K562 (cell line): ENCODE data around the gene SLC6A8. TPM values are rescaled to one million over a fixed set of nuclear protein-coding genes. Genes with fewer than 3 reads are reported as not detected.

Experiments used
- ARHGAP35 ChIP-seq: fragments of 450-650 bp; IDR thresholded peaks from 2 replicates; pipeline ENCODE4 v1.6.1; 2018; ENCODE audit not compliant: partially characterized antibody
- ATF1 ChIP-seq, 2 experiments: fragments of 450-650 bp in 1 of 2; IDR thresholded peaks; 2 replicates each; pipeline ENCODE4 v1.6.1; 2016; ENCODE audit warnings: missing compliant biosample characterization in 1 of 2, missing genetic modification characterization in 1 of 2
- BHLHE40 ChIP-seq: IDR thresholded peaks from 2 replicates; pipeline ENCODE4 v1.6.1; 2011; ENCODE audit warnings: low read length, improper control_type of control experiment
- CTCF ChIP-seq, 3 experiments: IDR thresholded peaks in 2 of 3; conservative IDR thresholded peaks in 1 of 3; 2 replicates each; pipeline ENCODE4 v1.5.1; 2011 to 2012; ENCODE audit warnings: low read length in 3 of 3, mild to moderate bottlenecking in 3 of 3, control low read depth in 2 of 3, improper control_type of control experiment in 1 of 3, inconsistent platforms in 1 of 3, low read depth in 1 of 3, mixed read lengths in 1 of 3, moderate library complexity in 1 of 3; ENCODE audit not compliant: insufficient read depth in 2 of 3
- CTCFL ChIP-seq: IDR thresholded peaks from 2 replicates; pipeline ENCODE4 v1.6.1; 2011; ENCODE audit warnings: borderline replicate concordance, low read depth, mild to moderate bottlenecking, moderate library complexity, low read length; ENCODE audit not compliant: insufficient read depth, poor library complexity, severe bottlenecking
- PHB2 ChIP-seq: fragments of 450-650 bp; IDR thresholded peaks from 2 replicates; pipeline ENCODE4 v1.6.1; 2017; ENCODE audit warnings: low read depth
- RBFOX2 ChIP-seq: fragments of 200-400 bp; formaldehyde crosslinking; IDR thresholded peaks from 2 replicates; pipeline ENCODE4 v1.6.1; 2017; ENCODE audit warnings: low read depth, mild to moderate bottlenecking, low read length, moderate library complexity
- RBM39 ChIP-seq: fragments of 200-400 bp; formaldehyde crosslinking; optimal IDR thresholded peaks from 2 replicates; pipeline ENCODE3; 2018; ENCODE audit warnings: low read depth, low read length
- STAT5B ChIP-seq: fragments of 250-450 bp; sonication (Bioruptor Pico); IDR thresholded peaks from 2 replicates; pipeline ENCODE4 v1.8.0; 2021; ENCODE audit warnings: mild to moderate bottlenecking, inconsistent platforms
- TEAD4 ChIP-seq, 2 experiments: sonication (generic) in 1 of 2; formaldehyde crosslinking in 1 of 2; IDR thresholded peaks; 2 replicates each; pipeline versions ENCODE4 v1.6.1 to v1.8.0; 2012 to 2022; ENCODE audit warnings: borderline replicate concordance in 1 of 2, inconsistent platforms in 1 of 2, low read length in 1 of 2, mild to moderate bottlenecking in 1 of 2, missing genetic modification reagents in 1 of 2
- U2AF1 ChIP-seq: fragments of 200-400 bp; formaldehyde crosslinking; optimal IDR thresholded peaks from 2 replicates; pipeline ENCODE3; 2017; ENCODE audit warnings: mild to moderate bottlenecking, low read depth, low read length, moderate library complexity
- ZBTB1 ChIP-seq: sonication (generic); formaldehyde crosslinking; IDR thresholded peaks from 2 replicates; pipeline ENCODE4 v1.8.1; 2023; ENCODE audit warnings: missing genetic modification reagents, low read depth, mild to moderate bottlenecking, borderline replicate concordance
- ZNF12 ChIP-seq: sonication (generic); formaldehyde crosslinking; IDR thresholded peaks from 2 replicates; pipeline ENCODE4 v1.4.0; 2020; ENCODE audit warnings: mild to moderate bottlenecking, missing genetic modification reagents
- ZNF133 ChIP-seq: fragments of 250-450 bp; sonication (Bioruptor Pico); IDR thresholded peaks from 2 replicates; pipeline ENCODE4 v1.4.0; 2020; ENCODE audit warnings: mild to moderate bottlenecking
- ZNF24 ChIP-seq: fragments of 450-650 bp; IDR thresholded peaks from 2 replicates; pipeline ENCODE4 v1.6.1; 2016
- ZSCAN32 ChIP-seq: fragments of 450-650 bp; formaldehyde crosslinking; IDR thresholded peaks from 2 replicates; pipeline ENCODE4 v1.4.0; 2020; ENCODE audit warnings: mild to moderate bottlenecking, moderate library complexity
- polyA plus RNA-seq, 8 experiments: library from polyadenylated mRNA; depleted of rRNA in 4 of 8; stranded (reverse) in 5 of 8; unstranded in 3 of 8; fragments of >200 nt; fragmentation: Nextera tagmentation in 2 of 8; fragmentation: Illumina TruSeq in 1 of 8; extraction: Ambion mirVana in 2 of 8; extraction: Trizol in 1 of 8; gene quantifications; 2 replicates each; pipeline versions ENCODE4 v1.2.1 to v1.2.3, GENCODE V29; 2011 to 2014; ENCODE audit warnings: inconsistent platforms in 1 of 8, missing spikeins in 1 of 8
- total RNA-seq, 7 experiments: library from RNA; depleted of rRNA in 6 of 7; stranded (reverse); fragments of >200 nt in 6 of 7; fragmentation: Illumina TruSeq in 2 of 7; extraction: Trizol in 2 of 7; gene quantifications; 2 replicates each; pipeline versions ENCODE4 v1.2.1 to v1.2.3, GENCODE V29; 2011 to 2021; ENCODE audit warnings: low replicate concordance in 1 of 7
- TF ChIP-seq, protein P1 (sequence below): fragments of 450-650 bp; IDR thresholded peaks from 2 replicates; pipeline ENCODE4 v1.6.1; 2018; ENCODE audit warnings: mild to moderate bottlenecking, low read depth; ENCODE audit not compliant: partially characterized antibody
- TF ChIP-seq, protein P2 (sequence below), 2 experiments: IDR thresholded peaks; 2 replicates each; pipeline ENCODE4 v1.6.1; 2012; ENCODE audit warnings: improper control_type of control experiment in 2 of 2, low read depth in 2 of 2, low read length in 2 of 2, borderline replicate concordance in 1 of 2

Gene SLC6A8
- total and polyA plus RNA-seq, 9 of the 15 experiments (the other 6 are each of a cell fraction or from before 2014, with no cell fraction given), result 0.68 to 144 (median 34.3) TPM

DNA sequence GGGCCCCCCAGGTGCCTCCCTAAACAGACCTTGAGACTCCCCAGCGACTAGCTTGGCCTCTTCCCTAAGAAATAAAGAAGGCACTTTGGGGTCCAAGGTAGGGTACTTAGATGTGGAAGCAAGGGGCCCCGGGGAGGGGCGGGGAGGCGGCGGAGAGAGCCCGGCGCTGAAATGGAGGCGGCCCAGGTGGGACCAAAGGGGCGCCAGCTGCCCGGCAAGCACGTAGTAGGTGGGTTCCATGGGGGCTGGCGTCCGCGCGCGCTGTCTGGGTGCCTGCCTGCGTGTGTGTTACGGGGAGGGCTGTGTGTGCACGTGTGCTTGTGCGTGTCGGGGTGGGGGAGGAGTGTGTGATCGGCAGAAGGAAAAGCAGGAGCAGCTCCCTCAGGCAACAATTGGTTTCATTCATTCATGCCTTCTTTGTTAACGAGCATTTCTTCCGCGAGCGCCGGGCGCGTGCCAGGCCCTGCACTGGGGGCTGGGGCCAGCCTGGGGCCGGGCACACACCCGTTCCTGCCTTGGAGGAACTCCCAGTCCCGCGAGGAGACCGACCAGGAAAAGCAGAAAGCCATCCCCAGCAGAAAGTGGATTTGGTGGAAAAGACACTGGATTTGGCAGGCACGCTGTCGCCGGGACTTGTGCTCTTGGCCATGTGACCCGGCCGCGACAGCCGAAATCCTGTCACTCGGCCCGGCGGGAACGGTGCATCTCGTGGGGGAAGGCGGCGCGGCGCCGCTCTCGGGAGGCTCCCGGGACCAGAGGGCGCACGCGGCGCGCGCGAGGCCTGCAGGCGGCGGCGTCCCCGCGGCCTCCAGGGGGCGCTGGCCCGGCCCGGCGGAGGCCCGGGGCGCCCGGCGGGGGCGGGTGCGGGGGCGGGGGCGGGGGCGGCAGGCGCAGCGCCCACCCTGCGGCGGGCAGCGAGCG is 44.0 kb upstream of the SLC6A8 start (continued):
- TF ChIP-seq ZNF12 (CRISPR knock-in tag), result no peak
- TF ChIP-seq PHB2, result no peak
- no peak for TF ChIP-seq ARHGAP35
- TF ChIP-seq TEAD4 (IDR thresholded peaks at IDR 0.05; ENCODE audit: low read length), result no peak
- peak; percentile 31; the same call in 1 of the 2 replicates for TF ChIP-seq TEAD4 (CRISPR knock-in tag; IDR thresholded peaks at IDR 0.05; ENCODE audit: borderline replicate concordance)
- TF ChIP-seq, protein P1, sequence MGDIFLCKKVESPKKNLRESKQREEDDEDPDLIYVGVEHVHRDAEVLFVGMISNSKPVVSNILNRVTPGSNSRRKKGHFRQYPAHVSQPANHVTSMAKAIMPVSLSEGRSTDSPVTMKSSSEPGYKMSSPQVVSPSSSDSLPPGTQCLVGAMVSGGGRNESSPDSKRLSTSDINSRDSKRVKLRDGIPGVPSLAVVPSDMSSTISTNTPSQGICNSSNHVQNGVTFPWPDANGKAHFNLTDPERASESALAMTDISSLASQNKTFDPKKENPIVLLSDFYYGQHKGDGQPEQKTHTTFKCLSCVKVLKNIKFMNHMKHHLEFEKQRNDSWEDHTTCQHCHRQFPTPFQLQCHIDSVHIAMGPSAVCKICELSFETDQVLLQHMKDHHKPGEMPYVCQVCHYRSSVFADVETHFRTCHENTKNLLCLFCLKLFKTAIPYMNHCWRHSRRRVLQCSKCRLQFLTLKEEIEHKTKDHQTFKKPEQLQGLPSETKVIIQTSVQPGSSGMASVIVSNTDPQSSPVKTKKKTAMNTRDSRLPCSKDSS, result no peak
- TF ChIP-seq ZBTB1, result 0 out of 2 replicates have a peak, but pooled peaks have one; percentile 24
- no peak for TF ChIP-seq ZNF133 (CRISPR knock-in tag)
- TF ChIP-seq U2AF1, result no peak
- TF ChIP-seq CTCF (IDR thresholded peaks at IDR 0.05 in 2 of 3, conservative IDR thresholded peaks at IDR 0.05 in 1 of 3; ENCODE audit: insufficient read depth in 2 of 3, low read depth in 1 of 3, low read length in 3 of 3), result peak in 2 of 3 experiments; percentile 48 to 74; a peak in 4 of 6 replicates
- no peak for TF ChIP-seq STAT5B (CRISPR knock-in tag)
- TF ChIP-seq ATF1 (CRISPR knock-in tag; IDR thresholded peaks at IDR 0.05), result no peak
- no peak for TF ChIP-seq ATF1 (tag; IDR thresholded peaks at IDR 0.05)
- 0 out of 2 replicates have a peak, but pooled peaks have one; percentile 14 for TF ChIP-seq BHLHE40
- TF ChIP-seq, protein P2, sequence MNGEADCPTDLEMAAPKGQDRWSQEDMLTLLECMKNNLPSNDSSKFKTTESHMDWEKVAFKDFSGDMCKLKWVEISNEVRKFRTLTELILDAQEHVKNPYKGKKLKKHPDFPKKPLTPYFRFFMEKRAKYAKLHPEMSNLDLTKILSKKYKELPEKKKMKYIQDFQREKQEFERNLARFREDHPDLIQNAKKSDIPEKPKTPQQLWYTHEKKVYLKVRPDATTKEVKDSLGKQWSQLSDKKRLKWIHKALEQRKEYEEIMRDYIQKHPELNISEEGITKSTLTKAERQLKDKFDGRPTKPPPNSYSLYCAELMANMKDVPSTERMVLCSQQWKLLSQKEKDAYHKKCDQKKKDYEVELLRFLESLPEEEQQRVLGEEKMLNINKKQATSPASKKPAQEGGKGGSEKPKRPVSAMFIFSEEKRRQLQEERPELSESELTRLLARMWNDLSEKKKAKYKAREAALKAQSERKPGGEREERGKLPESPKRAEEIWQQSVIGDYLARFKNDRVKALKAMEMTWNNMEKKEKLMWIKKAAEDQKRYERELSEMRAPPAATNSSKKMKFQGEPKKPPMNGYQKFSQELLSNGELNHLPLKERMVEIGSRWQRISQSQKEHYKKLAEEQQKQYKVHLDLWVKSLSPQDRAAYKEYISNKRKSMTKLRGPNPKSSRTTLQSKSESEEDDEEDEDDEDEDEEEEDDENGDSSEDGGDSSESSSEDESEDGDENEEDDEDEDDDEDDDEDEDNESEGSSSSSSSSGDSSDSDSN (IDR thresholded peaks at IDR 0.05; ENCODE audit: borderline replicate concordance in 1 of 2, low read depth in 2 of 2, low read length in 2 of 2), result no peak
- TF ChIP-seq RBFOX2, result peak; percentile 33
- peak; percentile 54 for TF ChIP-seq CTCFL
- peak; percentile 12; the same call in 1 of the 2 replicates for TF ChIP-seq ZNF24
- no peak for TF ChIP-seq ZSCAN32 (CRISPR knock-in tag)
- TF ChIP-seq RBM39, result no peak
